Measurements from ENCODE around the gene ZNF827.

The ZNF827 gene

DNA sequence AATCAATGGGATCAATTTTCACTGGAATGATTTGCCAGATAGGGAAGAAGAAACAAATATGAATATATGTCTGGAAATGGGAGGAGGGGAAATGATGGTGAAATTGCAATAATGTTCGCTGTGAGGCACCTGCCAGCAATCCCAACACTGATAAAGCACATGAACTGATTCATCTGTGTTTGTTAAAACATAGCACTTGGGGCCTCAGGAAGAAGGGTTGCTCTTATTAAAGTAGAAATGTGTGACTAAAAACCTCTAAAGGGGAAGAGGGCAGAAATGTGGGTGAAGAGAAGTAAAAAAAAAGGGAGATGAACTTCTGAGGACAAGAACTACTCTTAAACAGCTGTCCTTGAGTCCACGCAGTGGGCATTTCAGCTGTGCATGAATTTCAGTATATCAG lies 157.3 kb downstream of the ZNF827 start:
- TF ChIP-seq CEBPB (IDR thresholded peaks at IDR 0.05) (no peak), TEAD4 (IDR thresholded peaks at IDR 0.05) (no peak), YY1 (IDR thresholded peaks at IDR 0.05; ENCODE audit: low read depth) (no peak), FOXM1 (IDR thresholded peaks at IDR 0.05; ENCODE audit: borderline replicate concordance, low read depth) (no peak), CREB1 (IDR thresholded peaks at IDR 0.05; ENCODE audit: low read depth) (no peak), NFIC (IDR thresholded peaks at IDR 0.05) (no peak)
- TF ChIP-seq, protein P1, sequence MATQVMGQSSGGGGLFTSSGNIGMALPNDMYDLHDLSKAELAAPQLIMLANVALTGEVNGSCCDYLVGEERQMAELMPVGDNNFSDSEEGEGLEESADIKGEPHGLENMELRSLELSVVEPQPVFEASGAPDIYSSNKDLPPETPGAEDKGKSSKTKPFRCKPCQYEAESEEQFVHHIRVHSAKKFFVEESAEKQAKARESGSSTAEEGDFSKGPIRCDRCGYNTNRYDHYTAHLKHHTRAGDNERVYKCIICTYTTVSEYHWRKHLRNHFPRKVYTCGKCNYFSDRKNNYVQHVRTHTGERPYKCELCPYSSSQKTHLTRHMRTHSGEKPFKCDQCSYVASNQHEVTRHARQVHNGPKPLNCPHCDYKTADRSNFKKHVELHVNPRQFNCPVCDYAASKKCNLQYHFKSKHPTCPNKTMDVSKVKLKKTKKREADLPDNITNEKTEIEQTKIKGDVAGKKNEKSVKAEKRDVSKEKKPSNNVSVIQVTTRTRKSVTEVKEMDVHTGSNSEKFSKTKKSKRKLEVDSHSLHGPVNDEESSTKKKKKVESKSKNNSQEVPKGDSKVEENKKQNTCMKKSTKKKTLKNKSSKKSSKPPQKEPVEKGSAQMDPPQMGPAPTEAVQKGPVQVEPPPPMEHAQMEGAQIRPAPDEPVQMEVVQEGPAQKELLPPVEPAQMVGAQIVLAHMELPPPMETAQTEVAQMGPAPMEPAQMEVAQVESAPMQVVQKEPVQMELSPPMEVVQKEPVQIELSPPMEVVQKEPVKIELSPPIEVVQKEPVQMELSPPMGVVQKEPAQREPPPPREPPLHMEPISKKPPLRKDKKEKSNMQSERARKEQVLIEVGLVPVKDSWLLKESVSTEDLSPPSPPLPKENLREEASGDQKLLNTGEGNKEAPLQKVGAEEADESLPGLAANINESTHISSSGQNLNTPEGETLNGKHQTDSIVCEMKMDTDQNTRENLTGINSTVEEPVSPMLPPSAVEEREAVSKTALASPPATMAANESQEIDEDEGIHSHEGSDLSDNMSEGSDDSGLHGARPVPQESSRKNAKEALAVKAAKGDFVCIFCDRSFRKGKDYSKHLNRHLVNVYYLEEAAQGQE (IDR thresholded peaks at IDR 0.05; ENCODE audit: low read depth): no peak
- TF ChIP-seq, protein P2, sequence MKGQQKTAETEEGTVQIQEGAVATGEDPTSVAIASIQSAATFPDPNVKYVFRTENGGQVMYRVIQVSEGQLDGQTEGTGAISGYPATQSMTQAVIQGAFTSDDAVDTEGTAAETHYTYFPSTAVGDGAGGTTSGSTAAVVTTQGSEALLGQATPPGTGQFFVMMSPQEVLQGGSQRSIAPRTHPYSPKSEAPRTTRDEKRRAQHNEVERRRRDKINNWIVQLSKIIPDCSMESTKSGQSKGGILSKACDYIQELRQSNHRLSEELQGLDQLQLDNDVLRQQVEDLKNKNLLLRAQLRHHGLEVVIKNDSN (IDR thresholded peaks at IDR 0.05): no peak

DNA sequence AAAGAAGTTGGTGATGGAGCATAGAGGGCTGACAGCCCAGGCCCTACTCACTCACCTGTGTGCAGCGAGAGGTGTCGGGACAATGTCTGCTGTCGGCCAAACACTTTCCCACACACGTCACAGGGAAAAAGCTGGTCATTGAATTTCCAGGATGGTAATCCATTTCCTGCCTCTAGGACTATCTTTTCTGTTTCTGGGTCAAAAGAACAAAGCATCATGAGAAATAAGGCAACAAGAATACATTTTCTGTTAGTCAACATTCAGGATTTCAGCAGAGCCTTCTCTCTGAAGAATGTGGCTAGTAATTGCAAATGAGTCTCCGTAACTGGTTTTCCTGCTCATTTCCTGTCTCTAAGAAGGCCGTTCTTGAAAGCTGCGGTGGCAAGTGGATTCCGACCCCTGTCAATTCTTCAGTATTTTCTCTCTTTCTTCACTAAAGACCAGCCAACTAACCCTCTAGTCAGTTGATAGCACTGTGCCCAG lies 159.3 kb downstream of the ZNF827 start:
- no peak for TF ChIP-seq TEAD4 (IDR thresholded peaks at IDR 0.05)
- TF ChIP-seq, protein P2 (IDR thresholded peaks at IDR 0.05): no peak
- TF ChIP-seq, protein P3, sequence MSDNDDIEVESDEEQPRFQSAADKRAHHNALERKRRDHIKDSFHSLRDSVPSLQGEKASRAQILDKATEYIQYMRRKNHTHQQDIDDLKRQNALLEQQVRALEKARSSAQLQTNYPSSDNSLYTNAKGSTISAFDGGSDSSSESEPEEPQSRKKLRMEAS (IDR thresholded peaks at IDR 0.05): no peak

DNA sequence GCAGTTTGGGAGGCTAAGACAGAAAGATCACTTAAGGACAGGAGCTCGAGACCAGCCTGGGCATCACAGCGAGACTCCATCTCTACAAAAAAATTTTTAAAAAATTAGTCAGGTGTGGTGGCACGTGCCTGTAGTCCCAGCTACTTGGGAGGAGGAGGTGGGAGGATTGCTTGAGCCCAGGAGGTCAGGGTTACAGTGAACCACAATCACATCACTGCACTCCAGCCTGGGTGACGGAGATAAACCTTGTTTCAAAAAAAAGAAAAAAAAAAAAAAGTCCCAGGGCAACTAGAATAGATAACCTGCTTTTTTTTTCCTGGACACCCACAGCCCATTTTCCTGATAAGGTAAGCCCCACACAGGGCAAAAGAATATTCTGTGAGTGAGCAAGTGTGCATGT lies 162.4 kb downstream of the ZNF827 start:
- TF ChIP-seq, protein P1 (IDR thresholded peaks at IDR 0.05; ENCODE audit: low read depth): no peak
- no peak for TF ChIP-seq TAF1 (IDR thresholded peaks at IDR 0.05; ENCODE audit: low read depth)
- TF ChIP-seq, protein P2 (IDR thresholded peaks at IDR 0.05): no peak
- TF ChIP-seq NFIC (IDR thresholded peaks at IDR 0.05): no peak
- TF ChIP-seq TEAD4 (IDR thresholded peaks at IDR 0.05): no peak
- no peak for TF ChIP-seq EGR1 (IDR thresholded peaks at IDR 0.05)
- TF ChIP-seq CEBPB (IDR thresholded peaks at IDR 0.05): no peak
- no peak for TF ChIP-seq FOXM1 (IDR thresholded peaks at IDR 0.05; ENCODE audit: borderline replicate concordance, low read depth)
- TF ChIP-seq, protein P3 (IDR thresholded peaks at IDR 0.05): no peak
- no peak for TF ChIP-seq EP300 (IDR thresholded peaks at IDR 0.05; ENCODE audit: borderline replicate concordance)

DNA sequence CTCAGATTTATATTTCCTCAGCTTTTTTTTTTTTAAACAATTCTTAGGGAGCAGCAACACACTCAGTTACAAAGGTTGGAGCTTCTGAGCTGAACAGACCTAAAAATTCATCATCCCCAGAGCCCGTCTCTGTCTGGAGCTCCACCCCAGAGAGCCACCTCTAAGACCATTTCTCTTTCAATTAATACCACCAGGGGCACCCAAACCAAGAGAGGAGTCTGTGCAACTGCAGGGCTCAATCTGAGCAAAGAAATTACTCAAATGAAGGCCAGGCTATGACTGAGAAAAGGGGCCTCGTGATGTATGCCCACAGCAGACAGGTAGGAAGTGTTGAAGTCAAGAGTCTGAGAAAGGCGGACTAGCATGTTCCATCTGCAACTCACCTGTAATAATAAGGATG lies 163.2 kb downstream of the ZNF827 start:
- no peak for TF ChIP-seq TEAD4 (IDR thresholded peaks at IDR 0.05)
- no peak for TF ChIP-seq RAD21 (IDR thresholded peaks at IDR 0.05; ENCODE audit: low read depth)
- no peak for TF ChIP-seq NFIC (IDR thresholded peaks at IDR 0.05)
- TF ChIP-seq, protein P2 (IDR thresholded peaks at IDR 0.05): no peak
- TF ChIP-seq FOXM1 (IDR thresholded peaks at IDR 0.05; ENCODE audit: borderline replicate concordance, low read depth): no peak
- TF ChIP-seq, protein P3 (IDR thresholded peaks at IDR 0.05): no peak
- no peak for TF ChIP-seq ZBTB7A (IDR thresholded peaks at IDR 0.05; ENCODE audit: low read depth)
- no peak for TF ChIP-seq TAF1 (IDR thresholded peaks at IDR 0.05; ENCODE audit: low read depth)
- no peak for TF ChIP-seq CREB1 (IDR thresholded peaks at IDR 0.05; ENCODE audit: low read depth)
- TF ChIP-seq EGR1 (IDR thresholded peaks at IDR 0.05): no peak
- TF ChIP-seq TCF12 (IDR thresholded peaks at IDR 0.05; ENCODE audit: low read depth): no peak
- no peak for TF ChIP-seq YY1 (IDR thresholded peaks at IDR 0.05; ENCODE audit: low read depth)
- TF ChIP-seq, protein P1 (IDR thresholded peaks at IDR 0.05; ENCODE audit: low read depth): no peak
- no peak for TF ChIP-seq CEBPB (IDR thresholded peaks at IDR 0.05)
- no peak for TF ChIP-seq EP300 (IDR thresholded peaks at IDR 0.05; ENCODE audit: borderline replicate concordance)
